K562 (cell line): ENCODE measurements around the gene ALKBH3. TPM values are rescaled to one million over a fixed set of nuclear protein-coding genes. Genes with fewer than 3 reads are reported as not detected.

Experiments used
- EGR1 ChIP-seq: fragments of 450-650 bp; conservative IDR thresholded peaks from 2 replicates; pipeline ENCODE4 v1.6.1; 2017; ENCODE audit warnings: mild to moderate bottlenecking
- ESRRA ChIP-seq: fragments of 450-650 bp; IDR thresholded peaks from 2 replicates; pipeline ENCODE4 v1.6.1; 2014; ENCODE audit warnings: low read depth, mild to moderate bottlenecking, moderate library complexity, borderline replicate concordance
- FOXK1 ChIP-seq: sonication (generic); formaldehyde crosslinking; IDR thresholded peaks from 2 replicates; pipeline ENCODE4 v1.8.0; 2022; ENCODE audit warnings: missing genetic modification reagents, mild to moderate bottlenecking, borderline replicate concordance
- GABPA ChIP-seq: fragments of 200-800 bp; sonication (Bioruptor generic); conservative IDR thresholded peaks from 2 replicates; pipeline ENCODE4 v1.6.1; 2016; ENCODE audit warnings: low read depth, missing genetic modification characterization, missing compliant biosample characterization
- GATAD2B ChIP-seq: fragments of 450-650 bp; IDR thresholded peaks from 2 replicates; pipeline ENCODE4 v1.6.1; 2017; ENCODE audit warnings: mild to moderate bottlenecking, borderline replicate concordance
- MEIS2 ChIP-seq: fragments of 450-650 bp; IDR thresholded peaks from 2 replicates; pipeline ENCODE4 v1.6.1; 2014; ENCODE audit warnings: mild to moderate bottlenecking; ENCODE audit not compliant: partially characterized antibody
- NEUROD1 ChIP-seq: fragments of 150-350 bp; IDR thresholded peaks from 2 replicates; pipeline ENCODE4 v1.6.1; 2014; ENCODE audit warnings: borderline replicate concordance, low read length, low read depth; ENCODE audit not compliant: partially characterized antibody
- PML ChIP-seq: IDR thresholded peaks from 2 replicates; pipeline ENCODE4 v1.6.1; 2012; ENCODE audit warnings: low read length, inconsistent platforms
- TEAD4 ChIP-seq, 2 experiments: sonication (generic) in 1 of 2; formaldehyde crosslinking in 1 of 2; IDR thresholded peaks; 2 replicates each; pipeline versions ENCODE4 v1.6.1 to v1.8.0; 2012 to 2022; ENCODE audit warnings: borderline replicate concordance in 1 of 2, inconsistent platforms in 1 of 2, low read length in 1 of 2, mild to moderate bottlenecking in 1 of 2, missing genetic modification reagents in 1 of 2
- TRIM28 ChIP-seq: fragments of 450-650 bp; IDR thresholded peaks from 2 replicates; pipeline ENCODE4 v1.6.1; 2017
- TSC22D4 ChIP-seq: fragments of 450-650 bp; IDR thresholded peaks from 2 replicates; pipeline ENCODE4 v1.6.1; 2016; ENCODE audit warnings: missing genetic modification characterization, missing biosample characterization, control low read depth
- ZNF12 ChIP-seq: sonication (generic); formaldehyde crosslinking; IDR thresholded peaks from 2 replicates; pipeline ENCODE4 v1.4.0; 2020; ENCODE audit warnings: mild to moderate bottlenecking, missing genetic modification reagents
- ZNF584 ChIP-seq: fragments of 200-800 bp; sonication (Bioruptor generic); IDR thresholded peaks from 2 replicates; pipeline ENCODE4 v1.6.1; 2016; ENCODE audit warnings: low read depth, mild to moderate bottlenecking, missing genetic modification characterization, missing compliant biosample characterization
- ZNF699 ChIP-seq: fragments of 250-450 bp; sonication (Bioruptor Pico); IDR thresholded peaks from 2 replicates; pipeline ENCODE4 v1.8.0; 2021; ENCODE audit warnings: mild to moderate bottlenecking, moderate library complexity; ENCODE audit not compliant: insufficient replicate concordance
- polyA plus RNA-seq, 8 experiments: library from polyadenylated mRNA; depleted of rRNA in 4 of 8; stranded (reverse) in 5 of 8; unstranded in 3 of 8; fragments of >200 nt; fragmentation: Nextera tagmentation in 2 of 8; fragmentation: Illumina TruSeq in 1 of 8; extraction: Ambion mirVana in 2 of 8; extraction: Trizol in 1 of 8; gene quantifications; 2 replicates each; pipeline versions ENCODE4 v1.2.1 to v1.2.3, GENCODE V29; 2011 to 2014; ENCODE audit warnings: inconsistent platforms in 1 of 8, missing spikeins in 1 of 8
- total RNA-seq, 7 experiments: library from RNA; depleted of rRNA in 6 of 7; stranded (reverse); fragments of >200 nt in 6 of 7; fragmentation: Illumina TruSeq in 2 of 7; extraction: Trizol in 2 of 7; gene quantifications; 2 replicates each; pipeline versions ENCODE4 v1.2.1 to v1.2.3, GENCODE V29; 2011 to 2021; ENCODE audit warnings: low replicate concordance in 1 of 7
- TF ChIP-seq, protein P1 (sequence below), 2 experiments: fragments of 150-350 bp in 1 of 2; IDR thresholded peaks; 2 replicates each; pipeline ENCODE4 v1.6.1; 2012 to 2016; ENCODE audit warnings: low read depth in 2 of 2, low read length in 2 of 2, mild to moderate bottlenecking in 1 of 2, moderate library complexity in 1 of 2
- TF ChIP-seq, protein P2 (sequence below): fragments of 250-450 bp; sonication (Bioruptor Pico); IDR thresholded peaks from 2 replicates; pipeline ENCODE4 v1.8.0; 2021; ENCODE audit warnings: moderate library complexity, mild to moderate bottlenecking, inconsistent platforms
- TF ChIP-seq, protein P3 (sequence below): fragments of 250-450 bp; sonication (Bioruptor Pico); IDR thresholded peaks from 2 replicates; pipeline ENCODE4 v1.5.0; 2021; ENCODE audit warnings: mild to moderate bottlenecking, moderate library complexity

Gene ALKBH3
- total and polyA plus RNA-seq, 9 of the 15 experiments (the other 6 are each of a cell fraction or from before 2014, with no cell fraction given), result 16.0 to 49.9 (median 36.5) TPM

DNA sequence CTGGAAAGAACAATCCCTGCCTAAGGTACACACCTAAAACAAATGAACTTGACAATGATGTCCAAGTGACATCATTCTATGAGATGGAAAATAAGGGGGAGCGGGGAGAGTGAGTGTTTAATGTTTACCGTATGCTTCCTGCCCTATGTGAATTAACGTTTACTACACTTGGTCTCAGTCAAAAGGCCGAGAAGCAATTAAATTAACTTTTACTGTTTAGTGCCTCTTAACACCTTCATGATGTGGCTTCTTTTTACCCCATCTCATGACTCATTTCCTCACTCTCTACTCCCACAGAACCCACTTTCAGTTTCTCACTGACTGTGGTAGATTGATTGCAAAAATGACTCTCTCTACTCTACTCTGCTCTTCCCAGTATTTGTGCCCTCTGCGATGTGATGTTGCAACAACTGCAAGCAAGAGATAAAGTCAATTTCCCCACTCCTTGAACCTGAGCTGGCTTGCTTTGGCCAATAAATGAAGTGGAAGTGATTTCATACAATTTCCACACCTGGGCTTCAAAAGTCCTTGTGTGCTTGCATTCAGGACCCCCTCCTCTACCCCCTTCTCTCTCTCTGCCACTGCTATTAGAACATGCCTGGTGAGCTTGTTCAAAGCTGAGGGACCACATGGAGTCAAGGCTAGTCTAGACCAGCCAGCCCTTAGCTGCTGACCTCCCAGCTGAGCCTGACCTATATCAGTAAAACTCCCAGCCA is 11.6 kb upstream of the ALKBH3 start (continued):
- TF ChIP-seq NEUROD1, result peak; percentile 55
- peak; percentile 86; the same call in 1 of the 2 replicates for TF ChIP-seq ZNF584 (CRISPR knock-in tag)
- TF ChIP-seq GABPA (tag), result peak; percentile 45
- no peak for TF ChIP-seq FOXK1 (CRISPR knock-in tag)
- TF ChIP-seq TEAD4 (IDR thresholded peaks at IDR 0.05; ENCODE audit: low read length), result peak; percentile 96
- TF ChIP-seq TEAD4 (CRISPR knock-in tag; IDR thresholded peaks at IDR 0.05; ENCODE audit: borderline replicate concordance), result no peak
- TF ChIP-seq, protein P1, sequence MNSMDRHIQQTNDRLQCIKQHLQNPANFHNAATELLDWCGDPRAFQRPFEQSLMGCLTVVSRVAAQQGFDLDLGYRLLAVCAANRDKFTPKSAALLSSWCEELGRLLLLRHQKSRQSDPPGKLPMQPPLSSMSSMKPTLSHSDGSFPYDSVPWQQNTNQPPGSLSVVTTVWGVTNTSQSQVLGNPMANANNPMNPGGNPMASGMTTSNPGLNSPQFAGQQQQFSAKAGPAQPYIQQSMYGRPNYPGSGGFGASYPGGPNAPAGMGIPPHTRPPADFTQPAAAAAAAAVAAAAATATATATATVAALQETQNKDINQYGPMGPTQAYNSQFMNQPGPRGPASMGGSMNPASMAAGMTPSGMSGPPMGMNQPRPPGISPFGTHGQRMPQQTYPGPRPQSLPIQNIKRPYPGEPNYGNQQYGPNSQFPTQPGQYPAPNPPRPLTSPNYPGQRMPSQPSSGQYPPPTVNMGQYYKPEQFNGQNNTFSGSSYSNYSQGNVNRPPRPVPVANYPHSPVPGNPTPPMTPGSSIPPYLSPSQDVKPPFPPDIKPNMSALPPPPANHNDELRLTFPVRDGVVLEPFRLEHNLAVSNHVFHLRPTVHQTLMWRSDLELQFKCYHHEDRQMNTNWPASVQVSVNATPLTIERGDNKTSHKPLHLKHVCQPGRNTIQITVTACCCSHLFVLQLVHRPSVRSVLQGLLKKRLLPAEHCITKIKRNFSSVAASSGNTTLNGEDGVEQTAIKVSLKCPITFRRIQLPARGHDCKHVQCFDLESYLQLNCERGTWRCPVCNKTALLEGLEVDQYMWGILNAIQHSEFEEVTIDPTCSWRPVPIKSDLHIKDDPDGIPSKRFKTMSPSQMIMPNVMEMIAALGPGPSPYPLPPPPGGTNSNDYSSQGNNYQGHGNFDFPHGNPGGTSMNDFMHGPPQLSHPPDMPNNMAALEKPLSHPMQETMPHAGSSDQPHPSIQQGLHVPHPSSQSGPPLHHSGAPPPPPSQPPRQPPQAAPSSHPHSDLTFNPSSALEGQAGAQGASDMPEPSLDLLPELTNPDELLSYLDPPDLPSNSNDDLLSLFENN (IDR thresholded peaks at IDR 0.05; ENCODE audit: low read depth in 2 of 2, low read length in 2 of 2), result peak in 1 of 2 experiments; percentile 73; a peak in 1 of 4 replicates
- TF ChIP-seq, protein P2, sequence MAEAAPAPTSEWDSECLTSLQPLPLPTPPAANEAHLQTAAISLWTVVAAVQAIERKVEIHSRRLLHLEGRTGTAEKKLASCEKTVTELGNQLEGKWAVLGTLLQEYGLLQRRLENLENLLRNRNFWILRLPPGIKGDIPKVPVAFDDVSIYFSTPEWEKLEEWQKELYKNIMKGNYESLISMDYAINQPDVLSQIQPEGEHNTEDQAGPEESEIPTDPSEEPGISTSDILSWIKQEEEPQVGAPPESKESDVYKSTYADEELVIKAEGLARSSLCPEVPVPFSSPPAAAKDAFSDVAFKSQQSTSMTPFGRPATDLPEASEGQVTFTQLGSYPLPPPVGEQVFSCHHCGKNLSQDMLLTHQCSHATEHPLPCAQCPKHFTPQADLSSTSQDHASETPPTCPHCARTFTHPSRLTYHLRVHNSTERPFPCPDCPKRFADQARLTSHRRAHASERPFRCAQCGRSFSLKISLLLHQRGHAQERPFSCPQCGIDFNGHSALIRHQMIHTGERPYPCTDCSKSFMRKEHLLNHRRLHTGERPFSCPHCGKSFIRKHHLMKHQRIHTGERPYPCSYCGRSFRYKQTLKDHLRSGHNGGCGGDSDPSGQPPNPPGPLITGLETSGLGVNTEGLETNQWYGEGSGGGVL (CRISPR knock-in tag), result no peak
- TF ChIP-seq MEIS2, result peak; percentile 97
- TF ChIP-seq ZNF12 (CRISPR knock-in tag), result no peak
- TF ChIP-seq TRIM28, result no peak
- TF ChIP-seq EGR1, result peak; percentile 73
- no peak for TF ChIP-seq TSC22D4
- TF ChIP-seq ZNF699, result no peak
- TF ChIP-seq ESRRA, result peak; percentile 45; the same call in 1 of the 2 replicates
- TF ChIP-seq, protein P3, sequence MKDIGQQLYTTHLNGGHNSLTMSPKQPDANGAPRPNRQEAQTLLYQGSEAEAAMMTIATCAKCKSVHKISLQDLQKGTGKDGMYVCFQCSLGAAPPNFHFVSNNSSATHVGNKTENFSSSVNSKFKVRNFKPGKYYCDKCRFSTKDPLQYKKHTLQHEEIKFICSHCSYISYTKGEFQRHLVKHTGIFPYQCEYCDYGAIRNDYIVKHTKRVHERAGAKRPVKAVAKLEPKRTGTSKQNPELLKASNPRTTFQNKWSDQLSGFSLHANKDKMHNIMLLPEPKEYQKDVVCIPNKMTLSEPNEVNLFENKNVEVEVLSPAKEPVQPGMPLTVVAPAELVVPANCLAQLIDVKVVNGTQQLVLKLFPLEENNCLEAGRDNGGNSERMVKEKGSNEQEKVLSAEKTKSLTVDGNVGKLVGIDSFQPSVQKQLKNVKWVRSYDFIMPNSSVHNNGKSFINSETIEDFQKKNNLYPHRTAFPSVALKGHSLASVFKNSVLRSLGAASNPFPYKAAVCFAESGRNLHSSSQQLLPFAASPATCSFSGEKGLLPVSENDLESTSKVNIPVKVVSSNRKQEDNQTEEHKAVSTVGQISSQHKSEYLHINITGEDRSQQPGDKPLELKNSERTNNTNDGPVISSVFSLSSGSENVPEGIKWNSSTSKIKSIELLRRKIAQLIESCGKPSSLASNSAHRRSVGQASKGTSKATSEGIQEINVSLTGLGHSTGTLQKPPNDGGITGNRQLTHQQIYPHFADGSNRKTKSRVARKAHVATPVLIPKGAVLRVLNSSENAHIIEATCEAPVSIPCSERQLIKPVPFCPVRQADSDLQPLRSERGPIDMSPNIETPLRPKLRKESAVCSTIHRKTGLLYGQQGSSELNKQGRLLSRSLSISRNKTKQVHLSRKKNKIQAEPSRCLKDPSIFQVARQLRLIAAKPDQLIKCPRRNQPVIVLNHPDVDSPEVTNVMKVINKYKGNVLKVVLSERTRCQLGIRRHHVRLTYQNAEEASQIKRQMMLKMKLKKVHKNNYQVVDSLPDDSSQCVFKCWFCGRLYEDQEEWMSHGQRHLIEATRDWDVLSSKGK (CRISPR knock-in tag), result no peak
- peak; percentile 86 for TF ChIP-seq PML
- TF ChIP-seq GATAD2B, result 0 out of 2 replicates have a peak, but pooled peaks have one; percentile 24
